ENCODE measurements around the gene GRIK4. TPM values are rescaled to one million over a fixed set of nuclear protein-coding genes. Genes with fewer than 3 reads are reported as not detected.

Gene GRIK4
- total and polyA plus RNA-seq, 2 of the 4 experiments (the other 2 are of a cell fraction): 0.18 to 0.38 TPM

DNA sequence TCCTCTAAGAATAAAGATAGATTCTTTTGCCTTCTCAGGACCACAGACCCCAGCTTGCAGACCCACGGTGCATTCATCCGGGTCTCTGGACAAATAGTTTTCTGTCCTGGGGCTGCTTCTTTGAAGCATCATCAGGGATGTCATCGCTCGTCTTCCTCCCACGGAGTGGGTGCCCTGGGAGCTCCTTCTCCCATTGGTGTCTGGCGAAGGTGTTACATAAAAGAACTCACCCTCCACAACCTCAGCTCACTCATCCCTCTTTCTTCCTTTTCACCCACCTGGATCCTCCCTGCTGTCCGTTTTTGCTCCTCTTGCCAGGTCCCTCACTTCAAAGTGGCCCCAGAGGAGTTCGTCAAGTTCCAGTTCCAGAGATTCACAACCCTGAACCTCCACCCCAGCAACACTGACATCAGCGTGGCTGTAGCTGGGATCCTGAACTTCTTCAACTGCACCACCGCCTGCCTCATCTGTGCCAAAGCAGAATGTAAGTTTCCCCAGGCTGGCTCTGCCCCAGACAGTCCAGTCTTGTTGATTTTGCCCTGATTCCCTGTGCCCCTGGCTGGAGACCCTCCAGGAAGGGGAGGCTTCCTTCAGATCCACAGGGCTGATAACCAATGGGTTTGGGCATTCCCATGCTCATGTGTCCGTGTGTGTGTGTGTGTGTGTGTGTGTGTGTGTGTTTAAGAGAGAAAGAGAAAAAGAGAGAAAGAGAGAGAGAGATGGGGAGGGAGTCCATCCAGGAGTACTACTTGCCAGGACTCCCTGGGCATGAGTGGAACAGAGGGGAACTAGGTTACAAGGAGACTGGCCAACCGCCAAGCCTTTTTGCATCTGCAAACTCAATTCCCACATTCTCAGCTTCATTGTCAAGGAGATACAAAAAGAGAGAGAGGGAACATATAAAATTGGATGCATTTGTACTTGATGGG is 308.2 kb downstream of the GRIK4 start (continued):
- TF ChIP-seq, protein P1, sequence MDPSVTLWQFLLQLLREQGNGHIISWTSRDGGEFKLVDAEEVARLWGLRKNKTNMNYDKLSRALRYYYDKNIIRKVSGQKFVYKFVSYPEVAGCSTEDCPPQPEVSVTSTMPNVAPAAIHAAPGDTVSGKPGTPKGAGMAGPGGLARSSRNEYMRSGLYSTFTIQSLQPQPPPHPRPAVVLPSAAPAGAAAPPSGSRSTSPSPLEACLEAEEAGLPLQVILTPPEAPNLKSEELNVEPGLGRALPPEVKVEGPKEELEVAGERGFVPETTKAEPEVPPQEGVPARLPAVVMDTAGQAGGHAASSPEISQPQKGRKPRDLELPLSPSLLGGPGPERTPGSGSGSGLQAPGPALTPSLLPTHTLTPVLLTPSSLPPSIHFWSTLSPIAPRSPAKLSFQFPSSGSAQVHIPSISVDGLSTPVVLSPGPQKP (IDR thresholded peaks at IDR 0.05; ENCODE audit: borderline replicate concordance, low read depth, low read length): no peak
- TF ChIP-seq POLR2A (IDR thresholded peaks at IDR 0.05; ENCODE audit: low read depth, low read length): no peak

DNA sequence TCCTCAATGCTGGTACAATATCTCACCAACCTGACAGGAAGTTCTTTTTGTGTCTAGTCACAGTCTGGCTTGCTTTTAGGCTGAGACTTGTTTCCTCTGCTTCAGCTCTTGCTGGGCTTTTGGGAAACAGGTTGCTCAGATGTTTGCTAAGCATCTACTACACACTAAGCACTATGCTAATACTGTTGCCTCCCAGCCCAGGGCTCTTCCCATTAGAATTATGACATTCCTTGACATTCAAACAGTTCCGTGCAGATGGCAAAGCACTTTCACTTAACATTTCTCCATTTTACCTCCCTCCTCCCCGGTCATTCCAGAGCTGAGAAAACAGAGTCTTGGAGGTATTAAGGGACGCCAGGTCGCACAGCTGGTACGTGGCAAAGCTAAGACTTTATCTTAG is 311.6 kb downstream of the GRIK4 start:
- Histone ChIP-seq H3K9ac (ENCODE audit: low read depth, low read length) (no peak overlapping the region), H3K4me3 (ENCODE audit: insufficient read depth, low read depth, low read length) (no peak overlapping the region), H3K79me1 (ENCODE audit: low read depth in 1 of 2, low read length in 2 of 2) (no peaks in the 10 kb centered on the region), H4K8ac (ENCODE audit: low read depth in 2 of 2, low read length in 2 of 2) (no peak overlapping the region), H3K56ac (ENCODE audit: extremely low read depth, insufficient read depth, low read length) (no peak overlapping the region), H2AK5ac (ENCODE audit: low read depth, low read length) (no peak overlapping the region), H3K9me1 (ENCODE audit: insufficient read depth, low read length) (no peaks in the 10 kb centered on the region), H2AK9ac (replicated peaks; ENCODE audit: low read depth, low read length, poor library complexity) (no peak overlapping the region), H4K91ac (ENCODE audit: insufficient read depth, low read depth, low read length) (no peak overlapping the region), H2BK120ac (ENCODE audit: low read depth, low read length) (no peak overlapping the region), H2BK15ac (ENCODE audit: low read depth, low read length) (no peak overlapping the region), H3K4me2 (ENCODE audit: low read depth, low read length) (no peak overlapping the region), H4K5ac (ENCODE audit: low read depth, low read length) (no peak overlapping the region), H2BK5ac (ENCODE audit: low read depth, low read length, poor library complexity, severe bottlenecking) (no peak overlapping the region), H3K4me1 (ENCODE audit: control insufficient read depth, insufficient read depth, low read length) (no peaks in the 10 kb centered on the region), H3K18ac (ENCODE audit: low read depth, low read length) (no peak overlapping the region), H3K23ac (ENCODE audit: low read depth, low read length) (no peak overlapping the region), H3K27me3 (ENCODE audit: control insufficient read depth, insufficient read depth, low read length) (peaks cover 10% of the 10 kb centered on the region), H3K4ac (ENCODE audit: low read depth, low read length) (no peak overlapping the region), H2BK20ac (ENCODE audit: low read depth, low read length) (no peak overlapping the region), H3K9me3 (ENCODE audit: control insufficient read depth, insufficient read depth, low read length) (no peaks in the 10 kb centered on the region), H3K14ac (replicated peaks; ENCODE audit: low read depth, low read length) (no peak overlapping the region), H3K27ac (ENCODE audit: insufficient read depth, low read length) (no peak overlapping the region), H4K20me1 (ENCODE audit: insufficient read depth, low read length) (no peaks in the 10 kb centered on the region), H2AFZ (replicated peaks; ENCODE audit: low read length, poor library complexity) (no peak overlapping the region), H3K36me3 (ENCODE audit: control insufficient read depth, insufficient read depth, low read length) (no peaks in the 10 kb centered on the region)
- ChIA-PET POLR2A (ENCODE audit: unreplicated experiment) (no interaction called here), CTCF (no interaction called here)
- intact Hi-C loops (cut with micrococcal nuclease): no loop called here
- DNase-seq: no peak
- in situ Hi-C loops (cut with MboI; ENCODE audit: low sequenced_read_pairs): no loop called here
- dilution Hi-C loops (cut with HindIII; ENCODE audit: low sequenced_read_pairs, unreplicated experiment): no loop called here
- ATAC-seq (ENCODE audit: low read depth): no peak
- WGBS, 2 experiments (ENCODE audit: extremely low coverage in 2 of 2, insufficient read length in 1 of 2): 83% methylated on average over 2 of the region's 5 CpGs; no CpG with 5 or more reads in 1 of the 2 experiments
- TF ChIP-seq, protein P1 (IDR thresholded peaks at IDR 0.05; ENCODE audit: borderline replicate concordance, low read depth, low read length): no peak
- TF ChIP-seq RAD21 (IDR thresholded peaks at IDR 0.05; ENCODE audit: low read length) (no peak), CEBPB (IDR thresholded peaks at IDR 0.05; ENCODE audit: low read depth, low read length) (no peak), CHD1 (IDR thresholded peaks at IDR 0.05; ENCODE audit: low read depth, low read length) (no peak), MAZ (IDR thresholded peaks at IDR 0.05; ENCODE audit: borderline replicate concordance, low read depth, low read length) (no peak), RFX5 (IDR thresholded peaks at IDR 0.05; ENCODE audit: low read depth, low read length) (no peak), SMC3 (IDR thresholded peaks at IDR 0.05; ENCODE audit: low read depth, low read length) (no peak)
- no TSS peak for BruUV-seq (replicated peaks)
